HG03045 (cell line): Measurements from ENCODE around the gene CEBPE.

Source experiments
- ATAC-seq: cut with Tn5 transposase; IDR thresholded peaks from one replicate; pipeline ENCODE4 v1.9.1; 2021; ENCODE audit warnings: mild to moderate bottlenecking, moderate library complexity; ENCODE audit not compliant: unreplicated experiment

Gene CEBPE

DNA sequence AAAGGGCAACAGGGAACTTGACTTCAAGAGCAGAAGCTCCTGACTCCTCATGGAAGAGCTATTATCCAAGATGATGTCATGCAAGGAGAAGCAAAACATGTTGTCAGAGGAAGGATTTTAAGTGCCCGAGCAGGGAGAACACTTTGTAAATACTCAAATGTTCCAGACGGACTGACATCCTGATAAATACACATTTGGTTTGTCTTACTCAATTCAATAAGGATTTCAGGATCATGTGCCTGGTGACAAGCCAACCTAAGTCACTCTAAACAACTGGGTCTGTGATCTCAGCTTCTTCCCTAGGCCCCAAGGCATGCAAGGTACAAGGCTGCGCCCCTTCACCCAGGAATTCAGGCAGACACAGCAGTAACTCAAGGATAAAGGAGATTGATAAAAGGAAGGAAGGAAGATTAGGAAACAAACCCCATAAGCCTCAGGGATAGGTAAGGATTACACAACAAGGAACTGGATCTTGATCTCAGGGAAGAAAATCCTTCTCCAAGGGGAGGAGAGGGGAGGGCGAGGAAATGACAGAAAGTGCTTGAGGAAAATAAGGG, 26.8 kb upstream of the CEBPE start:
- ATAC-seq: no peak

DNA sequence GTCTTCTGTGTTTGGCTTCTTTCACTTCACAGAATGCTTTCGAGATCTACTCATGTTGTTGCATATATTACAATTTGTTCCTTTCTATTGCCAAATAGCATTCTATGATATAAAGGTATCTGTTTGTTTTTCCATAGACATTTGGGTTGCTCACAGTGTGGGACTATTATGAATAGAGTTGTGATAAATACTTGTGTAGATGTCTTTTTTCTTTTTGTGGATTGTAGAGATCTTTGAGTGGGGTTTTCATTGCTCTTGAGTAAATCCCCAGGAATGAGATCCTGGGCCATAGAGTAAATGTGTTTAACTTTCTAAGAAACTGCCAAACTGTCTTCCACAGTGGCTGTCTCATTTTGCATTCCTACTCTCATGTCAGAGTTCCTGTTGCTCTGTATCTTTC, 24.9 kb upstream of the CEBPE start:
- no peak for ATAC-seq

DNA sequence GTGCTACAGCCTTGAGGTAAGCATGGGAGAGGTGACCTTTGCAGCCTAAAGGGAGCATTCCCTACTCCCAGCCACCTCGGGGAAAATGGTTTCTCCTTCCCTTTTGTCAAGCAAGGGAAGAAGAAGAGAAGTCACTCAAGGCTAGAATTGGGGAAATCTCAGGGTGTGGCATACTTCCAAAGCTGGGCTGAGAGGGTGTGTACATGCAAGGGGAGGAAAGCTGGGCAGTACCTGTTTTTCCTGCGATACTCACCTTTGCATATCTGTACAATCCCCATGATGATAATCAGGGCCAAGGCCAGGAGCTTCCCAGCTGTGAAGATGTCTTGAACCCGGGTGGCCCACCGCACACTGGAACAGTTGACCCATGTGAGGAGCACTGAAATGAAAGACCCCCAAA, 23.8 kb upstream of the CEBPE start:
- ATAC-seq: no peak

DNA sequence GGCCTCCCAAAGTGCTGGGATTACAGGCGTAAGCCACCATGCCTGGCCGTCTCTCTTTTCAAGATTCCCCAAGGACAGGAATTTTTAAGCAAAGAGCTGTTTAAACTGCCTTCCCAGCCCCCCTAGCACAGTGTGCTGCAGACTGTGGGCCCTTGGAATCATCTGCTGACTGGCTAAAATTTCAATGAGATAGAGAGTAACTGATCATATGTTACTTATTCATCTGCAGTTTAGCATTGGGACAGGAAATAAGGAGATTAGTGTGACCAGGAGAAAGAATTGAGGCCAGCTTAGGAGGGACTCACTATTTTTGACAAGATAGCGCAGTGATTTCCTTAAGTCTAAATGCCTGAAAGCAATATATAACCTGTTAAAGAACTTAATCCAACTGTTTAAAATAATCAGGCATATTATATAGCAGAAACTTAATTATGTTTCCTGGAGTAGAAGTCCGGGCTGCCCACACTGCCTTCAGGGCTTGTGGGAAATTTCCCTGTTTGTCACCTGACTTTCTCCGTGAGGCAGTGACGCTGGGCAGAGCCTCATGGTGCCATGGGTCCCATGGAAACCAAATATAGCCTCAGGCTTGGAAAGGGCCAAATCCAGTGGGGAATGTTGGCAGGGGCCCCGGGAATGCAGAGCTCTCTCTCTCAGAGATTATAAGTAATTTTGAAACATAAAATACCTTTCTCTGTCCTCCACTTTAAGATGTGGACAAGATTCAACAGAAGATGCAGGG, 22.8 kb upstream of the CEBPE start:
- no peak for ATAC-seq

DNA sequence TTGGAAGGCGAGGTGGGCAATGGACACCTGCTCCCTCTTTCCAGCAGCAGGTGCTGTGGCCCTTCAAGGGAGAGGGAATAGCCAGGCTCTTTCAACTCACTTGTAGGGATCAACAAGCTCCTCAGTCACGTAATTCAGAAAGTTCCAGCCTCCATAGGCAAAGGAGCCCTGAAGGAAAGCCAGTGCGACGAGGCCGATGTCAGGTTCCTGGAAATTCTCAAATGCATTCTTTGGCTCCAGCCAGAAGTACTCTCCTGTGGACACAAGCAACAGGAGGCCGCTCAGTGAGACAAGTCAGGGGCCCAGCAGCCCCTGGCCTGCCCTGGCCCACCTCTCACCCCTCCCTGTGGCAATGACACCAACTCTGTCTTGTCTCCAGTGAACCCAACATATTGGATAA, 21.3 kb upstream of the CEBPE start:
- ATAC-seq: no peak

DNA sequence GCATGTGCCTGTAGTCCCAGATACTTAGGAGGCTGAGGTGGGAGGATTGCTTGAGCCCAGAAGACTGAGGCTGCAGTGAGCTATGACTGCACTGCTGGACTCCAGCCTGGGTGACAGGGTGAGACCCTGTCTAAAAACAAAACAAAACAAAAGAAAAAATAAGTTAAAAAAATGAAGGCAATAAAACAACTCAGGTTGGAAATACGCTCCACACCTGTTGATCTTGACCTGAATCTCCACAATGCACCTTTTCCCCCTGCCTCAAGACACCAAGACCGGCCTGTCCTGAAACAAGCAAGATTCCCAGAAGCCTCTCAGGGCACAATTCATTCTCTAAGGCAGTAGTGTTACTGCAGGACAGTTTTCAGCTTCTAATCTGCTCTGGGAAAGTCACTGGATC, 20.8 kb upstream of the CEBPE start:
- no peak for ATAC-seq

DNA sequence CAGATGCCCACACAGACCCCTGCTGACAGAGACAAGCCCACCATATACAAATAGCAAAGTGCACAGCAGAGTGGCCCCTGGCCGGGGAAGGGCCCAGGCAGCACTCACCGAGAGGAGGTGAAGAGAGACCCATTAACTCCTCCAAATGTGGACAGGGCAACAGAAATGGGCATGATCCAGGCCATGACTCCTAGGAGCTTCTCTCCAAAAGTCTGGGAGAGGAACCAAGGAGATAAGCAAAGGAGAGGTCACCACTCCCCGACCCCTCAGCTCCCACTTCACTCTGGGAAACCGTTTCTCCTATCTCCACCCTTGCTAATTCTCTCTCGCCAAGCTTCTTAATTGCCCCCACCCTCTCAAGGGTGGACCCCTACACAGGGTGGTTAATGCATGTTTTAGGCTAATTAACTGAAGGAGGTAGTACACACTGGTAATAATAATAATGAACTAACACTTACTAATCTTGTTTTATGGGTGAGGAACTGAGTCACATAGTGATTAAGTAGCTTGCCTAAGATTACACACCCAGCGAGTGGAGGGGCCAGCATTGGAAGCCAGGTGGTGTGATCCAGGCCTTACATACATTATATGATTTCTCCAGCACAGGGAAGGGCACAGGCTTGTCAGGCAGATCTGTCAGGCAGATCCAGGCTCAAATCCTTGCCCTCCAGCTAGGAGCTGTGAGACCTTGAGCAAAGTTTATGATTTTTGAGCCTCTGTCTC, 18.9 kb upstream of the CEBPE start:
- no peak for ATAC-seq

DNA sequence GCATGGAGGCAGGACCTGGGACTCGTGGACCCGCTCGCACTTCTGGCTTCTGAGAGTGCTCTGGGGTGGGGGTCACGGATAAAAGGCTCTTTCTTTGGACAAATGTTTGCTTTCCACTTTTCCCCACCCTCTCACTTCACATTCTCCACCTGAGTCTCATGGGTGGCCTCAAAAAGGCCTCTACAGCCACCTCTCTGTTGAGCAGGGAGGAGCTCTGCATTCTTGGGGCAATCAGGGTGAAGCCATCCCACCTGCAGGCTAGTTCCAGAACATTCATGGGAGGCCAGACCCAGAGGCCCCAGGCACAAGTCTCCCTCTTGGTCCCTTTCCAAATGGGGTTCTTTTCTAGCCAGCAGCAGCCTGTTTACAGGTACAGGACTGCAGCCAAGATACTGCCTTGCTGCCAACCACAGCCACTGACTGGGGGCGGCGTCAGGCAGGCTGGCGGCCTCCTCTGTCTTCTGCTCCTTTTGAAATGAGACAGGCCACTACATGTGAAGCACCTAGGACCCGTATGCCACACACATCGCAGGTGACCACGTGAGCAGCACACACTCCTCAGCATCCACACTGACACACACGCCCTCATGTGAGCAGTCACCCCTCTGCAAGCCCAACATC, 18.2 kb upstream of the CEBPE start:
- ATAC-seq: no peak

DNA sequence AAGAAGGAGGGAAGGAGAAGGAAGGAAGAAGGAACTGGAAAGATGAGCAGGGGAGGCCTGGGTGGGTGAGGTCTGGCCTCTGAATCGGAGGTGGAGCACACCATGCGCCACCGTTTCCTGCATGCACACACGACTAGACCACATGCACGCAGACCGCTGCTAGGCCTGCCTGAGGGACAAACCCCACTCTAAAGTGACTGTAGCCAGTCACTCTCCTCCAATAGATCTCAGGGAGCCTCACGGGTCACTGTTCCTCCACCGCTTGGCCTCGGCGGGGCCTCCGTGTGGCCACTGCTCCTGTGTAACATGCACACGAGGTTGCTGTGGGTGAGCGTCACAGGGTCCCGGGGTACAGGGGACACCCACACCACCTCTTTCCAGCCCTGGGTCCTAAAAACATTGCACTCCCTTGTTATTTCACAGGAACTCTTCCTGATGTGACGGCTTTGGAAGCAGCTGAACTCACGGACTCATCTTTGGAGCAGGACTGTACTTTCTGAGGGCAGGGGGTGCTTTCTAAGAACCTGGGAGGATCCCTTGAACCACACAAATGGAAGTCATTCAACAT, 17.6 kb upstream of the CEBPE start:
- no peak for ATAC-seq

DNA sequence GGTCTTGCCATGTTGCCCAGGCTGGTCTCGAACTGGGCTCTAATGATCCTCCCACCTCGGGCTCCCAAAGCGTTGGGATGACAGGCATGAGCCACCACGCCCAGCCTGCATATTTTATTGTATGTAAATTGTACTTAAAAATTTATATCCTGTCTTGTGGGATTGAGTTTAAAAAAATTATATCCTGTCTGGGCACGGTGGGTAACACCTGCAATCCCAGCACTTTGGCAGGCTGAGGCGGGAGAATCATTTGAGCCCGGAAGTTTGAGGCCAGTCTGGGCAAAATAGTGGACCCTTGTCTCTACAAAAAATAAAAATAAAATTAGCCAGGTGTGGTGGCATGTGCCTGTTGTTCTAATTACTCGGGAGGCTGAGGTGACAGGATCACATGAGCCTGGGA, 13.9 kb upstream of the CEBPE start:
- ATAC-seq: no peak

DNA sequence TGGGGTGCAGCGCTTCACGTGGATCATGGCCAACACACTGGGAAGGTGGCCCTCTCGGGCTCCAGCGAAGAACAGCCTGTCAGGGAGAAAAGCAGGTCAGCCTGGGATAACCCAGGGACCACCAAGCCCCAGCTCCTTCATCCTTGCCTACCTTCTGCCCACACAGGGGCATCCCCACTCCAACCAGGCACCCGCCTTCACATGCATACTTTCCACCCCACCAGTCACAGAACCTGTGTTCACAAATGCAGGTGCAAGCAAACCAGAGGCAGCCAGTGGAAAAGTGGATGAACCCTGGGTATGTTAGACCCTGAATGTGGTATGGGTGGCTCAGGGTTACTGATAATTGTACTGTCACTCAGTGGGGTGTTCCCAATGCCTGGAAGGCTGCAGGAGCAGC, 12.4 kb upstream of the CEBPE start:
- ATAC-seq: no peak

DNA sequence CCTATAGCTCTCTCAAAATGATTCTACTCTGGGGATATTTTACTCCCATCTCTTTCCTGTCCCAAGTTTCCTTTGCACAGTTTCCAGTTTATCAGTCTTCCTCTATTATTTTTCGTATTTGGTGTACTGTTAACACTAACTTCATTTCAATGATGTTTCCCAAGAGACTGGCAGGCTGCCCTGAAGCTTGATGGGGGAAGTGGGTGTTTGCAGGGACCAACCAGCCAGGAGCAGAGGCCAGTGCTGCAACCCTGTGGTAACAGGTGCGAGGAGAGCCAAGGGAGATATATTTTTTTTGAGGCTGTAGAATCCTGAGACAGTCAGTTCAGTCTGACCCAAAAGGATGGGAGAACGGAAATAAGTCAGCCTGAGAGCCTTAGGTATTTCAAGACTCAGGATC, 11.8 kb upstream of the CEBPE start:
- ATAC-seq: no peak

DNA sequence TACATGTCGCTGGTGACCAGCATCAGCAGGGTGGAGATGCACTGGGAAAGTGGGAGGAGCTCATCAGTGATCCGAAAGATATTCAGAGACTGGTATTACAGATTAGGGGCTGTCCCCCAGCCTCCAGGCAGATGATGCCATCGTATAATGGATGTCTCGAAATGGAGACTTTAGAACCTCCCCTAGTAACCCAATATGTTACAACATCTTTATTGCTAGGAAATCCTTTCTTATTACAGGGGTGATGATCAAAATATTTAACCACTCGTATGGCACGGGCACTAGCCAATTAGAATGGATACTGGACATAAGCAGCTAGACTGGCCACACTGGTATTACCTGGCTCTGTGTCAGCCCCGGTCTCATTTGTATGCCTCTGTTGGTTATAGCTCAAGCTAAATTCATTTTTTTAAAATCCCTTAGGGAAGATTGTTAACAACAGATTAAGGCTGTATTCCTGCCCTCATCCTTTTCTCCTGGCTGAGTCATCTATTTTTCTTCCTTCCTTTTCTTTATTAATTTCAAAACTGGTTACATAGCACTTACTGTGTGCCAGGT, 10.8 kb upstream of the CEBPE start:
- ATAC-seq: no peak

DNA sequence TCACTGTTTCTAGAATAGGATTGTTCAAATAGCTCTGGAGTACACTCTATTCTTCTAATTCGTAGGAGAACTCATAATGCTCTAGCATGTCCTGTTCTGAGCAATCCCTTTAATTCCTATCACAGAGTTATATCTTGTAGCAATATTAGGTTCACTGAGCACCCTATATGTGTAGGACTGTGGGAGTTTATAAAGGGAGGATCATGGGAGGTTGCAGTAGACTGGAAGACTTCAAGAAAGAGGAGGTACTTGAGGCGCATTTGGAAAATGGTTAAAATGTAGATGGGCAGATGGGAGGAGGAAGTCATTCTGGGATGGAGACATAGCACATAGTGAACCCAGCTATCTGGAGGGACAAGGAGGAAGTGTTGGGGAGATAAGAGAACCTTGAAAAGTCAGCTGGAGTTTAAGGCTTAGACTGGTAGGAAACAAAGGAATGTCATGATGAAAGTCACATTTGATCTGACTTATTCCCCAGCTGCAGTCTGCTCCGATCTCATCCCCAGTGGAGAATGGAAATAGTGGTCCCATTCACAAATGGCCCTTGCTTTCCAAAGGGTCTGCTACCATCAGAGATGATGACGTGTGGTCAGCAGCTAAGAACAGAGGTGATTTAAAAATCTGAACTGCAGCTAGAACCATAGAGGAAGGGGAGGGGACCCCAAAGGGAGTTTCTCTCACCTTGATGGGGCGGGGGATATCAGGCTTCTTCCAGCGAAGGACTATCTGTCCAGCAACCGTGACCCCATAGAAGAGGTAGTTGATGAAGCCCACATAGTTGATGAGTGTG, 10.1 kb upstream of the CEBPE start:
- ATAC-seq: no peak

DNA sequence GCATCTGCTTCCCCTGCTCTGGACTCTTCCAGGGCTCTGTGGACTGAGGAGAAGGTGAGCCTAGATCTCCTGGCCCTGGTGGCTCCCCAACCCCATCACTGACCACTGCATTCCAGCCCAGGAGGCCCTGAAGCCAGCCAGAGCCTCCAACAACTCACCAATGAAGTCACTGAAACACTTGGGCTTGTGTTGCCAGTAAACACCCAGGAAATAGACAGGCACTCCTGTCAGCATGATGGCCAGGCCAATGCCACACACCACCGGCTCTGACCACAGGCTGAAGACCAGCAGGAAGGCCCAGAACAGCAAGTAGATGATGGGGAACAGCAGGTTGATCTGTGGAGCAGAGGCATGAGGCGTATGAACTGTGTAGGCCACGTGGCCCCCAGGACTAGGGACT, 8.8 kb upstream of the CEBPE start:
- no peak for ATAC-seq

DNA sequence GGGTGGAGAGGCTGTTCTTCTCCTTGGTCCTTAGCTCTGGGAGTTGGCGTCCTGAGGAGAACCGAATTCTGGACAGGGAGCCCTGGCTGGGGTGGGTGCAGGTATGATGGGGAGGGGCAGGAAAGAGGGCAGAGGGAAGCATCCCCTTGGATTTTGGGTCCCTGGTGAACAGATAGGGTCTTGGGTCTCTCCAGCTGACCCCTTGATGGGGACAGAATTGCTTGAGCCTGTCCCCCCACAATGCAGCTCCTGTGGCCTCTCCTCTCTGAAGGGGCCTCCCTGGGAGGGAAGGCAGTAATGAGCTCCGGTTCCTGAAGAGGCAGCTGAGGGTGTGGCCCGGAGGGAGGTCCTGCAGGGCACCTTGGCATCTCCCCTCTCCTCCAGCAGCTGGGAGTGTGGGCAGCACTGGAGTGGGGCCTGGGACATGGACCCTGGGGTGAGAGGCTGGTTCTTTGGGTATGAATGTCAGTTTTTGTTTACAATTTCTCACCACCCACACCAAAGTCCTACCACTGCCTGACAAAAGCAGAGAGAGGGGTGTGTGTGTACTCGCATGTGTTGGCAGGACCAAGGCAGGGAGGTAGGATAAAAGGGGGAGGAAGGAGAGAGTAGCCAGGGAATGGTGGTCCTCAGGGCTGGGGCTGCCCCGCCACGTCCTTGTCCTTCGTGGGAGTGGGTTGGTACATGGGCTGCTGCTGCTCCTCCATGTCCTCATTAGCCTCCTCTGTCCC, 7.7 kb upstream of the CEBPE start:
- no peak for ATAC-seq

DNA sequence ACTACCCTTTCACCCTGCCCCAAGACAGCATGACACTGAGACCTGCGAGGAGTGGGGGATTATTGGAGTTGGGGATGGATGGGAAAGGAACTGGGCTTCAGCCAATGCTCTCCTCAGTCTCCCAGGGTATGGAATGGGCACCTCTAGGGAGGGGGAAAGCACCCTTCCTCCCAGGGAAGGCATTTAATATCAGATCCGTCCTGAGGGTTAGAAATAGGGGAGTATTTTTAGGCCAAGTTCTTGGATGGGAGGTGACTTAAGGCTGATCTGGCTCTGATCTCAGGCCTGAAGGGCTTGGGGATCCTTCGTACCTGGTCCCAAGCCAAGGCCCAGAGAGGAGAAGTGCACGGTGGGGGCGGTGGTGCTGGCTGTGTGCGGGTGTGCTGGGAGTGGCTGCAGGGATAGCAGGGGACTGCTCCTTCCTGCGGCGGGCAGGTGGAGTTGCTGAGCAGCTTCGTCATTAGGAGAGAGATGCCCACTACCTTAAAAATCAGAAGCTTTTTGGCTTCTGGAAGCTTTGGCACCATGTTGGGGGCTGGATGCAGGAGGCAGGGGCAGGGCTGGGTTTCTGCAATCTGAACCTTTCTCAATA, 7.0 kb upstream of the CEBPE start:
- no peak for ATAC-seq

DNA sequence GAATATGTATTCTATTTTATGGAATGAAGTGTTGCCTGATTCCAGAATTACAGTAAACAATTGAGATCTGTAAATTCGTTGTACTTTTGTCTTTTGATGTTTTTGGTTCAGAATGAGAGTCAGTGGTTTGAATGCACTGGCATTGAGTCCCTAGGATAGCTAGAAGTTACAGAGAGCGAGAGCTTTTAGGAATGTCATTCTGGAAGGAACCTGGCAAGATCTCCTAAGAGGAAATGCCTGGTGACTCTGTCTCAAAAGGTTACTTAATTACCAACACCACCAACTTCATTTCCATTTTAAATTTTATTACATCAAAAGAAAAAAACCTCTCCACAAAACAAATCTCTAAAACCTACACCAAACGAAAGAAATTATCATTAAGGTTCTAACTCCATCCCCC, 6.0 kb upstream of the CEBPE start:
- no peak for ATAC-seq

DNA sequence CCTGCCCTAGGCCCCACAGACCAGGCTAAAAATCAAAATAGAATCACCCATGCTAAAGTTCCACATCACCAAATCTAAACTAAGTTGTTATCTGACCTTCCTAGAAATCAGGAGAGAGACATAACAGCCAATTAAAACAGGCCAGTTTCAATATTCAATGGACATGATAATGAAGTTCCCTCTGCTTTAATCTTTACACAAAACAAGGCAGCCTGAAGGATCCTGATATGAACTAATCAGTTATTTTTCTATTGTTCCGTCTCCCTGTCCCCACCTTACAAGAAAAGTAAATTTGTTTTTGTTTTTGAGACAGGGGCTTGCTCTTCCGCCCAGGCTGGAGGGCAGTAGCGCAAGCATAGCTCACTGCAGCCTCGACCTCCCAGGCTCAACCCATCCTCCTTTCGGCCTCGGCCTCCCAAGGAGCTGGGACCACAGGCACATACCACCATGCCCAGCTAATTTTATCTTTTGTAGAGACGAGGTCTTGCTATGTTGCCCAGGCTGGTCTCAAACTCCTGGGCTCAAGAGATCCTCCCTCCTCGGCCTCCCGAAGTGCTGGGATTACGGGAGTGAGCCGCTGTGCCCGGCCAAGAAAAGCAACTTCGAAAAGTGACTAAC, 5.4 kb upstream of the CEBPE start:
- ATAC-seq: no peak
